Heart right ventricle (tissue), 16 donors: ENCODE measurements around the gene ZNF740. TPM values are rescaled to one million over a fixed set of nuclear protein-coding genes. Genes with fewer than 3 reads are reported as not detected.

Source experiments
- ATAC-seq, 8 donors: fragments of 200-7000 bp; cut with Tn5 transposase; one replicate each; pipeline ENCODE4 v1.9.1; 2020; ENCODE audit warnings: mild to moderate bottlenecking in 8 of 8, moderate library complexity in 8 of 8, moderate number of reproducible peaks in 1 of 8
- DNase-seq, 2 donors: peaks; one replicate each; pipeline ENCODE4 v3.0.0-alpha.2; 2020
- H3K27ac ChIP-seq, 10 donors: fragments of 200-600 bp; sonication (generic) in 2 of 10; one replicate each; pipeline versions ENCODE4 v1.5.0 to v1.8.0; 2020 to 2022; ENCODE audit warnings: mild to moderate bottlenecking in 3 of 10
- H3K27me3 ChIP-seq, 7 donors: fragments of 200-600 bp; one replicate each; pipeline ENCODE4 v1.8.0; 2021 to 2022; ENCODE audit warnings: mild to moderate bottlenecking in 2 of 7
- H3K36me3 ChIP-seq, 9 donors: fragments of 200-600 bp; sonication (generic) in 1 of 9; one replicate each; pipeline versions ENCODE4 v1.5.0 to v1.8.0; 2020 to 2022; ENCODE audit warnings: mild to moderate bottlenecking in 2 of 9
- H3K4me1 ChIP-seq, 9 donors: fragments of 200-600 bp; sonication (generic) in 1 of 9; one replicate each; pipeline versions ENCODE4 v1.5.0 to v1.8.0; 2020 to 2022; ENCODE audit warnings: mild to moderate bottlenecking in 4 of 9
- H3K4me3 ChIP-seq, 10 donors: fragments of 200-600 bp; sonication (generic) in 2 of 10; one replicate each; pipeline versions ENCODE4 v1.5.0 to v1.8.0; 2020 to 2022; ENCODE audit warnings: mild to moderate bottlenecking in 7 of 10, moderate library complexity in 2 of 10
- H3K9me3 ChIP-seq, 11 donors: fragments of 200-600 bp in 10 of 11; sonication (generic) in 2 of 11; one replicate each; pipeline versions ENCODE4 v1.5.0 to v1.8.0; 2013 to 2022; ENCODE audit warnings: mild to moderate bottlenecking in 2 of 11, control low read depth in 1 of 11, moderate library complexity in 1 of 11
- CTCF ChIP-seq, 9 donors: fragments of 200-600 bp; sonication (generic) in 2 of 9; IDR thresholded peaks; one replicate each; pipeline versions ENCODE4 v1.5.0 to v1.8.0; 2021 to 2022; ENCODE audit warnings: antibody characterized with exemption in 9 of 9, mild to moderate bottlenecking in 5 of 9, moderate library complexity in 1 of 9
- WGBS, 2 donors: extraction: QIAGEN DNeasy Blood & Tissue Kit; methylation state at CpG; one replicate each; pipeline ENCODE4 v1.1.7; 2013; ENCODE audit warnings: inconsistent platforms in 1 of 2; 5-methylcytosine and 5-hydroxymethylcytosine counted together
- intact Hi-C, 10 donors: fragments of 100-400 bp; cut with DNase I; formaldehyde crosslinking; loops; one replicate each; pipeline versions ENCODE4 v1.11.1 to v1.14.2; 2022
- polyA plus RNA-seq, 2 donors: library from polyadenylated mRNA; stranded (reverse); fragments of 200-250 nt; gene quantifications; one replicate each; pipeline ENCODE4 v1.2.3, GENCODE V29; 2013
- total RNA-seq, 10 donors: library from RNA; stranded (reverse); fragmentation: NEBNext Ultra II Directional in 3 of 10; extraction: Animal tissue kit (Norgen Biotek cat#: 25700) in 3 of 10; gene quantifications; one replicate each; pipeline versions ENCODE4 v1.2.1 to v1.2.4, GENCODE V29; 2021 to 2023
- donor health status: Arrhythmogenic right ventricular cardiomyopathy.
- donor health status: ischemic (EF 13 %, LVEDD 7.1; RV severe dilation, severe dysfunction).
- donor health status: healthy with polysubstance abuse.
- donor health status: DM: no; HTN: yes; CAD: no.
- donor health status: DM: no; HTN: no; CAD: no.
- donor health status: ischemic (EF 25% LVEDD 6.9; RV normal size, moderate dysfunction).
- donor health status: ischemic (EF 25% LVEDD 5.7; RV mildly dilated, moderate dysfunction).
- donor health status: healthy.
- donor health status: DM: yes; HTN: yes; CAD: no.
- donor health status: Ischemic cardiomyopathy.
- donor health status: ischemic (EF 35%, LVEDD 5.7; RV mildly dilated, moderate dysfunction).
- donor health status: nonischemic (EF 11% LVEDD 7.7; RV severe dilation, severe dysfunction).
- donor health status: DM: yes; HTN: yes; CAD: no.
- donor health status: PGD.
- donor health status: ischemic (EF 29% LVEDD 5.4; RV normal size, mild dysfunction).
- donor health status: nonischemic (EF 23%, LVEDD 6.1; RV moderate dilation, normal function).

The ZNF740 gene
- total and polyA plus RNA-seq, 12 donors: 2.7 to 28.9 (median 18.9) TPM

- H3K4me3 ChIP-seq: no peak overlapping the region
- ATAC-seq: peak in 2 of 8 donors; percentile 10 to 27
- H3K9me3 ChIP-seq: no peaks in the 10 kb centered on the region
- DNase-seq: no peak
- H3K4me1 ChIP-seq: peaks cover 0 to 9% (median 5%) of the 10 kb centered on the region in 9 donors
- 82 to 83% methylated on average over 14 of the region's 14 CpGs for WGBS, 2 donors
- H3K27me3 ChIP-seq: no peaks in the 10 kb centered on the region
- H3K36me3 ChIP-seq: peaks cover 0 to 66% (median 9%) of the 10 kb centered on the region in 9 donors
- TF ChIP-seq CTCF (IDR thresholded peaks at IDR 0.05): no peak
- no peak overlapping the region for H3K27ac ChIP-seq
- intact Hi-C loops: loop anchor here in 1 of 10 donors (10.0 kb wide), 1 partner anchor 56 kb away; no protein-coding TSS in a partner anchor
These were observed 9.4 kb upstream of the ZNF740 start for GRCh38 chr12:53170876-53171724.

GRCh38 chr12:53171725-53172329 lies 8.7 kb upstream of the ZNF740 start:
- WGBS, 2 donors: 57 to 60% methylated on average over 10 of the region's 10 CpGs
- ATAC-seq: peak in 1 of 8 donors; percentile 31
- H3K36me3 ChIP-seq: peaks cover 0 to 60% (median 9%) of the 10 kb centered on the region in 9 donors

GRCh38 chr12:53172352-53172751 lies 8.2 kb upstream of the ZNF740 start:
- no peaks in the 10 kb centered on the region for H3K27me3 ChIP-seq
- DNase-seq: no peak
- peak in 1 of 8 donors; percentile 23 for ATAC-seq
- peaks cover 0 to 9% (median 5%) of the 10 kb centered on the region in 9 donors for H3K4me1 ChIP-seq
- H3K4me3 ChIP-seq: no peak overlapping the region
- no peaks in the 10 kb centered on the region for H3K9me3 ChIP-seq
- no peak overlapping the region for H3K27ac ChIP-seq
- TF ChIP-seq CTCF (IDR thresholded peaks at IDR 0.05): no peak
- H3K36me3 ChIP-seq: peaks cover 0 to 54% (median 9%) of the 10 kb centered on the region in 9 donors
- WGBS, 2 donors: 93 to 95% methylated on average over 11 of the region's 11 CpGs
- intact Hi-C loops: loop anchor here in 1 of 10 donors (10.0 kb wide), 1 partner anchor 58 kb away; no protein-coding TSS in a partner anchor

More at GRCh38 chr12:53171725-53172329, 8.7 kb upstream of the ZNF740 start:
- no peak overlapping the region for H3K4me3 ChIP-seq
- DNase-seq: no peak
- no peaks in the 10 kb centered on the region for H3K9me3 ChIP-seq
- peaks cover 0 to 9% (median 5%) of the 10 kb centered on the region in 9 donors for H3K4me1 ChIP-seq
- no peaks in the 10 kb centered on the region for H3K27me3 ChIP-seq
- intact Hi-C loops: loop anchor here in 1 of 10 donors (10.0 kb wide), 1 partner anchor 57 kb away; no protein-coding TSS in a partner anchor
- TF ChIP-seq CTCF (IDR thresholded peaks at IDR 0.05): no peak
- H3K27ac ChIP-seq: no peak overlapping the region

- Histone ChIP-seq H3K9me3 (no peaks in the 10 kb centered on the region), H3K27me3 (no peaks in the 10 kb centered on the region), H3K4me3 (no peak overlapping the region), H3K36me3 (peaks cover 0 to 46% (median 9%) of the 10 kb centered on the region in 9 donors), H3K4me1 (peaks cover 0 to 9% (median 5%) of the 10 kb centered on the region in 9 donors), H3K27ac (no peak overlapping the region)
- intact Hi-C loops: loop anchor here in 1 of 10 donors (10.0 kb wide), 1 partner anchor 58 kb away; no protein-coding TSS in a partner anchor
- DNase-seq: no peak
- 92 to 94% methylated on average over 10 of the region's 10 CpGs for WGBS, 2 donors
- no peak for TF ChIP-seq CTCF (IDR thresholded peaks at IDR 0.05)
- ATAC-seq: no peak
These were observed 7.3 kb upstream of the ZNF740 start for GRCh38 chr12:53173085-53173715.
